Loucy (cell line): Measurements from ENCODE around the gene HS6ST2.

Experiments
- H2AFZ ChIP-seq: fragments of 200-600 bp; sonication (generic); 2 replicates; pipeline ENCODE4 v1.6.0; 2016; ENCODE audit warnings: antibody characterized with exemption, mild to moderate bottlenecking, low read length, moderate library complexity
- H3F3A ChIP-seq: fragments of 200-600 bp; 2 replicates; pipeline ENCODE4 v1.6.0; 2016; ENCODE audit warnings: antibody characterized with exemption, low read depth, mild to moderate bottlenecking
- H3K27me3 ChIP-seq: fragments of 200-600 bp; sonication (generic); 2 replicates; pipeline ENCODE4 v1.6.1; 2014; ENCODE audit warnings: low read length, mild to moderate bottlenecking; ENCODE audit not compliant: insufficient read depth, poor library complexity, severe bottlenecking
- H3K36me3 ChIP-seq: fragments of 200-600 bp; sonication (generic); 2 replicates; pipeline ENCODE4 v1.6.1; 2016; ENCODE audit warnings: low read length; ENCODE audit not compliant: insufficient read depth
- H3K4me1 ChIP-seq: fragments of 200-600 bp; sonication (generic); 2 replicates; pipeline ENCODE4 v1.5.1; 2014; ENCODE audit warnings: low read length, mild to moderate bottlenecking; ENCODE audit not compliant: insufficient read depth, poor library complexity, severe bottlenecking
- H3K4me2 ChIP-seq: fragments of 200-600 bp; sonication (generic); 2 replicates; pipeline ENCODE4 v1.6.0; 2014; ENCODE audit warnings: antibody characterized with exemption, low read length, low read depth, mild to moderate bottlenecking; ENCODE audit not compliant: poor library complexity, severe bottlenecking
- H3K4me3 ChIP-seq: fragments of 200-600 bp; sonication (generic); 2 replicates; pipeline ENCODE4 v1.5.1; 2014; ENCODE audit warnings: low read length, mild to moderate bottlenecking, mixed read lengths; ENCODE audit not compliant: poor library complexity, severe bottlenecking
- H3K79me2 ChIP-seq: fragments of 200-600 bp; sonication (generic); 2 replicates; pipeline ENCODE4 v1.6.1; 2014; ENCODE audit warnings: low read length; ENCODE audit not compliant: insufficient read depth
- H3K9ac ChIP-seq: fragments of 200-600 bp; sonication (generic); 2 replicates; pipeline ENCODE4 v1.6.0; 2014; ENCODE audit warnings: mild to moderate bottlenecking, low read depth, low read length, moderate library complexity; ENCODE audit not compliant: poor library complexity, severe bottlenecking
- H3K9me2 ChIP-seq: fragments of 200-600 bp; sonication (generic); replicated peaks from 2 replicates; pipeline ENCODE4 v1.6.1; 2016; ENCODE audit warnings: low read depth, low read length, mixed read lengths
- H3K9me3 ChIP-seq: fragments of 200-600 bp; sonication (generic); 2 replicates; pipeline ENCODE4 v1.6.1; 2014; ENCODE audit warnings: mild to moderate bottlenecking, antibody characterized with exemption, low read length, low read depth; ENCODE audit not compliant: insufficient read depth
- H4K20me1 ChIP-seq: fragments of 200-600 bp; sonication (generic); 2 replicates; pipeline ENCODE4 v1.6.0; 2014; ENCODE audit warnings: antibody characterized with exemption, low read length, mild to moderate bottlenecking; ENCODE audit not compliant: insufficient read depth, poor library complexity, severe bottlenecking
- CTCF ChIP-seq: fragments of 200-600 bp; sonication (generic); conservative IDR thresholded peaks from 2 replicates; pipeline ENCODE4 v1.5.1; 2014; ENCODE audit warnings: mild to moderate bottlenecking, antibody characterized with exemption, low read length
- EZH2phosphoT487 ChIP-seq: fragments of 200-600 bp; IDR thresholded peaks from 2 replicates; pipeline ENCODE4 v1.6.1; 2018; ENCODE audit warnings: antibody characterized with exemption, mild to moderate bottlenecking, moderate library complexity, borderline replicate concordance

HS6ST2 gene

GRCh38 chrX:132819711-132820264 is 138.6 kb downstream of the HS6ST2 start:
- no peak overlapping the region for H3K4me3 ChIP-seq
- no peaks in the 10 kb centered on the region for H3K9me2 ChIP-seq
- no peaks in the 10 kb centered on the region for H3K4me1 ChIP-seq
- H3K9ac ChIP-seq: no peak overlapping the region
- no peak overlapping the region for H2AFZ ChIP-seq
- H3K79me2 ChIP-seq: no peaks in the 10 kb centered on the region
- H3K36me3 ChIP-seq: no peaks in the 10 kb centered on the region
- no peaks in the 10 kb centered on the region for H3K9me3 ChIP-seq
- H3K27me3 ChIP-seq: no peaks in the 10 kb centered on the region
- TF ChIP-seq CTCF: no peak
- no peak for TF ChIP-seq EZH2phosphoT487
- no peak overlapping the region for H3K4me2 ChIP-seq
- H3F3A ChIP-seq: no peaks in the 10 kb centered on the region
- no peaks in the 10 kb centered on the region for H4K20me1 ChIP-seq

GRCh38 chrX:132818638-132819037 is 139.8 kb downstream of the HS6ST2 start:
- H4K20me1 ChIP-seq: no peaks in the 10 kb centered on the region
- H3K27me3 ChIP-seq: no peaks in the 10 kb centered on the region
- H3K4me3 ChIP-seq: no peak overlapping the region
- H3F3A ChIP-seq: no peaks in the 10 kb centered on the region
- H3K9me3 ChIP-seq: no peaks in the 10 kb centered on the region
- no peak overlapping the region for H3K4me2 ChIP-seq
- H2AFZ ChIP-seq: no peak overlapping the region
- H3K4me1 ChIP-seq: no peaks in the 10 kb centered on the region
- no peaks in the 10 kb centered on the region for H3K9me2 ChIP-seq
- TF ChIP-seq CTCF (no peak), EZH2phosphoT487 (no peak)
- no peaks in the 10 kb centered on the region for H3K36me3 ChIP-seq
- H3K79me2 ChIP-seq: no peaks in the 10 kb centered on the region
- H3K9ac ChIP-seq: no peak overlapping the region

GRCh38 chrX:132815643-132816042 is 142.8 kb downstream of the HS6ST2 start:
- no peaks in the 10 kb centered on the region for H3K79me2 ChIP-seq
- no peaks in the 10 kb centered on the region for H3K27me3 ChIP-seq
- H3K4me1 ChIP-seq: no peaks in the 10 kb centered on the region
- no peak overlapping the region for H3K4me3 ChIP-seq
- no peak overlapping the region for H3K9ac ChIP-seq
- H3F3A ChIP-seq: no peaks in the 10 kb centered on the region
- no peaks in the 10 kb centered on the region for H3K9me2 ChIP-seq
- no peaks in the 10 kb centered on the region for H3K36me3 ChIP-seq
- no peaks in the 10 kb centered on the region for H4K20me1 ChIP-seq
- H3K9me3 ChIP-seq: no peaks in the 10 kb centered on the region
- H3K4me2 ChIP-seq: no peak overlapping the region
- no peak overlapping the region for H2AFZ ChIP-seq
- TF ChIP-seq CTCF (no peak), EZH2phosphoT487 (no peak)
